Skeletal muscle satellite cell (primary cell): Measurements from ENCODE around the gene RPL27A.
A peak's percentile ranks its signal among the peaks of the same experiment; 100 is the strongest.

ENCODE experiments used
- H3K27me3 ChIP-seq: 2 replicates; pipeline ENCODE4 v1.7.0; 2013; ENCODE audit warnings: low read length; ENCODE audit not compliant: control insufficient read depth, insufficient read depth
- H3K36me3 ChIP-seq: 2 replicates; pipeline ENCODE4 v1.7.0; 2013; ENCODE audit warnings: mild to moderate bottlenecking, control low read depth, low read length; ENCODE audit not compliant: insufficient read depth
- H3K4me1 ChIP-seq: 2 replicates; pipeline ENCODE4 v1.7.0; 2013; ENCODE audit warnings: low read length; ENCODE audit not compliant: control insufficient read depth, insufficient read depth
- H3K4me2 ChIP-seq: 2 replicates; pipeline ENCODE4 v1.7.0; 2013; ENCODE audit warnings: mild to moderate bottlenecking, low read length
- H3K4me3 ChIP-seq: 2 replicates; pipeline ENCODE4 v1.7.0; 2013; ENCODE audit warnings: low read length
- H3K9ac ChIP-seq: 2 replicates; pipeline ENCODE4 v1.7.0; 2013; ENCODE audit warnings: mild to moderate bottlenecking, low read depth, low read length, moderate library complexity
- H3K9me3 ChIP-seq: replicated peaks from 2 replicates; pipeline ENCODE4 v1.7.0; 2013; ENCODE audit warnings: mild to moderate bottlenecking, control low read depth, low read length

RPL27A gene

GRCh38 chr11:8726395-8726794 lies 43.8 kb downstream of the RPL27A start:
- Histone ChIP-seq H3K9me3 (no peaks in the 10 kb centered on the region), H3K4me1 (peaks cover 38% of the 10 kb centered on the region)

GRCh38 chr11:8728563-8728962 lies 46.0 kb downstream of the RPL27A start:
- peaks cover 40% of the 10 kb centered on the region for H3K4me1 ChIP-seq
- no peak overlapping the region for H3K9ac ChIP-seq
- H3K4me3 ChIP-seq = no peak overlapping the region
- no peak overlapping the region for H3K4me2 ChIP-seq
- H3K27me3 ChIP-seq = no peaks in the 10 kb centered on the region
- peaks cover 34% of the 10 kb centered on the region for H3K36me3 ChIP-seq
- H3K9me3 ChIP-seq = no peaks in the 10 kb centered on the region

More at GRCh38 chr11:8726395-8726794, 43.8 kb downstream of the RPL27A start:
- Histone ChIP-seq H3K9ac (no peak overlapping the region), H3K4me2 (no peak overlapping the region), H3K4me3 (no peak overlapping the region), H3K27me3 (no peaks in the 10 kb centered on the region), H3K36me3 (peaks cover 40% of the 10 kb centered on the region)

GRCh38 chr11:8729067-8729466 lies 46.5 kb downstream of the RPL27A start:
- no peaks in the 10 kb centered on the region for H3K9me3 ChIP-seq
- H3K27me3 ChIP-seq = no peaks in the 10 kb centered on the region
- no peak overlapping the region for H3K4me2 ChIP-seq
- no peak overlapping the region for H3K4me3 ChIP-seq
- H3K9ac ChIP-seq = no peak overlapping the region
- peaks cover 32% of the 10 kb centered on the region for H3K36me3 ChIP-seq
- H3K4me1 ChIP-seq = peaks cover 45% of the 10 kb centered on the region

GRCh38 chr11:8729837-8730696 lies 47.5 kb downstream of the RPL27A start:
- no peak overlapping the region for H3K9ac ChIP-seq
- H3K27me3 ChIP-seq = no peaks in the 10 kb centered on the region
- H3K4me1 ChIP-seq = peaks cover 48% of the 10 kb centered on the region

GRCh38 chr11:8730697-8731020 lies 48.1 kb downstream of the RPL27A start:
- Histone ChIP-seq H3K9ac (no peak overlapping the region), H3K4me1 (peaks cover 48% of the 10 kb centered on the region), H3K4me2 (no peak overlapping the region), H3K9me3 (no peaks in the 10 kb centered on the region), H3K4me3 (no peak overlapping the region), H3K36me3 (peaks cover 23% of the 10 kb centered on the region), H3K27me3 (no peaks in the 10 kb centered on the region)

More at GRCh38 chr11:8729837-8730696, 47.5 kb downstream of the RPL27A start:
- no peak overlapping the region for H3K4me2 ChIP-seq
- H3K9me3 ChIP-seq = no peaks in the 10 kb centered on the region
- peaks cover 25% of the 10 kb centered on the region for H3K36me3 ChIP-seq
- H3K4me3 ChIP-seq = no peak overlapping the region

- Histone ChIP-seq H3K36me3 (peaks cover 15% of the 10 kb centered on the region), H3K4me3 (no peak overlapping the region), H3K9ac (no peak overlapping the region), H3K4me2 (no peak overlapping the region), H3K9me3 (no peaks in the 10 kb centered on the region), H3K27me3 (no peaks in the 10 kb centered on the region), H3K4me1 (peaks cover 47% of the 10 kb centered on the region)
Measured at GRCh38 chr11:8731647-8732323, 49.2 kb downstream of the RPL27A start.

- Histone ChIP-seq H3K4me3 (peak overlapping the region; percentile 22), H3K27me3 (no peaks in the 10 kb centered on the region), H3K9me3 (no peaks in the 10 kb centered on the region), H3K36me3 (peaks cover 15% of the 10 kb centered on the region), H3K4me1 (peaks cover 42% of the 10 kb centered on the region), H3K9ac (peak overlapping the region; percentile 10), H3K4me2 (peak overlapping the region; percentile 52)
Measured at GRCh38 chr11:8732324-8732670, 49.7 kb downstream of the RPL27A start.

GRCh38 chr11:8732748-8733241 lies 50.2 kb downstream of the RPL27A start:
- no peaks in the 10 kb centered on the region for H3K9me3 ChIP-seq
- peak overlapping the region; percentile 22 for H3K4me3 ChIP-seq
- no peaks in the 10 kb centered on the region for H3K27me3 ChIP-seq
- H3K36me3 ChIP-seq = peaks cover 15% of the 10 kb centered on the region
- peaks cover 37% of the 10 kb centered on the region for H3K4me1 ChIP-seq
- H3K4me2 ChIP-seq = peak overlapping the region; percentile 52
- H3K9ac ChIP-seq = peak overlapping the region; percentile 15

- Histone ChIP-seq H3K36me3 (peaks cover 21% of the 10 kb centered on the region), H3K4me3 (no peak overlapping the region), H3K9ac (no peak overlapping the region), H3K4me1 (peaks cover 28% of the 10 kb centered on the region), H3K27me3 (no peaks in the 10 kb centered on the region), H3K4me2 (no peak overlapping the region), H3K9me3 (no peaks in the 10 kb centered on the region)
Measured at GRCh38 chr11:8733852-8734251, 51.3 kb downstream of the RPL27A start.

- Histone ChIP-seq H3K4me1 (peaks cover 26% of the 10 kb centered on the region), H3K9ac (no peak overlapping the region), H3K27me3 (no peaks in the 10 kb centered on the region), H3K36me3 (peaks cover 16% of the 10 kb centered on the region), H3K4me2 (no peak overlapping the region), H3K4me3 (no peak overlapping the region), H3K9me3 (no peaks in the 10 kb centered on the region)
Measured at GRCh38 chr11:8735094-8735493, 52.5 kb downstream of the RPL27A start.

- H3K4me1 ChIP-seq = no peaks in the 10 kb centered on the region
- no peaks in the 10 kb centered on the region for H3K9me3 ChIP-seq
- H3K27me3 ChIP-seq = no peaks in the 10 kb centered on the region
- peaks cover 7% of the 10 kb centered on the region for H3K36me3 ChIP-seq
- no peak overlapping the region for H3K4me2 ChIP-seq
- H3K4me3 ChIP-seq = no peak overlapping the region
- no peak overlapping the region for H3K9ac ChIP-seq
Measured at GRCh38 chr11:8739309-8739793, 56.8 kb downstream of the RPL27A start.
